Upper lobe of left lung (tissue), 4 donors: ENCODE data around the gene GJC1.

ENCODE experiments used
- CTCF ChIP-seq, 6 experiments: fragments of 450-650 bp in 4 of 6; fragments of 200-600 bp in 2 of 6; sonication (generic) in 2 of 6; IDR thresholded peaks; one replicate each; pipeline ENCODE4 v1.5.1; 2016 to 2019; ENCODE audit warnings: antibody characterized with exemption in 6 of 6
- EP300 ChIP-seq, 4 donors: sonication (generic); formaldehyde crosslinking; IDR thresholded peaks; one replicate each; pipeline ENCODE4 v1.5.1; 2017; ENCODE audit warnings: antibody characterized with exemption in 4 of 4, control low read depth in 2 of 4
- POLR2A ChIP-seq, 4 donors: fragments of 450-650 bp; IDR thresholded peaks; one replicate each; pipeline ENCODE4 v1.5.1; 2016 to 2017; ENCODE audit warnings: antibody characterized with exemption in 4 of 4, mild to moderate bottlenecking in 2 of 4
- POLR2AphosphoS5 ChIP-seq, 2 donors: sonication (generic); formaldehyde crosslinking; IDR thresholded peaks; one replicate each; pipeline ENCODE4 v1.5.1; 2017; ENCODE audit warnings: antibody characterized with exemption in 2 of 2

- TF ChIP-seq CTCF (IDR thresholded peaks at IDR 0.05) (no peak), POLR2A (IDR thresholded peaks at IDR 0.05) (no peak), EP300 (IDR thresholded peaks at IDR 0.05) (no peak), POLR2AphosphoS5 (IDR thresholded peaks at IDR 0.05) (no peak)
Observed at GRCh38 chr17:44830359-44831288, 537 bp upstream of the GJC1 start.
